Fibroblast of skin of scalp (primary cell): Measurements from ENCODE around the gene TNPO1.
"Not testable (repeated sequence)": the region's sequence is repeated elsewhere in the genome, so short reads cannot be mapped to it uniquely, and the experiment has no call there.

Experiments
- DNase-seq: peaks from one replicate; pipeline ENCODE4 v3.0.0-alpha.2; 2013

Gene TNPO1

GRCh38 chr5:72934953-72935725, 118.7 kb downstream of the TNPO1 start:
- not testable (repeated sequence) for DNase-seq

DNA sequence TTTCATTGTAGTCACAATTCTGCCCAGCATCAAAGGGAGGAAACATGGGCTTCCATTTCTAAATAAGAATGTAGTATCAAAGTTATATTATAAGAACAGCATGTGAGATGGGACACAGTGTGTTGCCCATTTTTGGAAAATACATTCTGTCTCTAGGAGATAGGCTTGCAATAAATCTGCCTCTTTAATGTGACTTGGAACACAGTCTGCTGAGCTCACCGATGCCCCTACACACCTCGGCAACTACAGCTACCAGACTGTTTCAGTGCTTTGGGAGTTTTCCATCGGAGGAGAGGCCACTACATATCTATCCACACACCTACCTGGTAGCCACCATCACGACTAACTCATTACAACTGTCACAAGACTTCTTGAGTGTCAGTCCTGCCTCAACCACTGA, 120.4 kb downstream of the TNPO1 start:
- no peak for DNase-seq

GRCh38 chr5:72937517-72938061, 121.1 kb downstream of the TNPO1 start:
- DNase-seq, result no peak

DNA sequence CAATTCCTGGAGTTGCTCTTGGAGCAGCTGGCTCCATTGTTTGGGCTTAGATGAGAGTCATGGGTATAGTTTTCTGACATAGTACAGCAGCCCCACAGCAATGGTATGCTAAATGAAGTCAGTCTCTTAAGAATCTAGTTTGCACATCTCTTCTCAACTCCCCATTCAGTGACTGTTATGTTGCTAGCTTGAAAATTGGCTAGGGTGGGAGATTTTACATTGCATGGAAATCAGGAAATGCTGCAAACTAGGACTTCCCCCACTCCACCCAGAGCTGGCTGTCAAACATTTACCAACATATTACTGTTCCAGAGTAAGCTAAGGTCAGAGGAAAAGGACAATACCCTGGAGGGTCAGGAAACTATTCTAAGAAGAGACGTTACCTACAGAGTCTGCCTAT, 121.7 kb downstream of the TNPO1 start:
- no peak for DNase-seq

DNA sequence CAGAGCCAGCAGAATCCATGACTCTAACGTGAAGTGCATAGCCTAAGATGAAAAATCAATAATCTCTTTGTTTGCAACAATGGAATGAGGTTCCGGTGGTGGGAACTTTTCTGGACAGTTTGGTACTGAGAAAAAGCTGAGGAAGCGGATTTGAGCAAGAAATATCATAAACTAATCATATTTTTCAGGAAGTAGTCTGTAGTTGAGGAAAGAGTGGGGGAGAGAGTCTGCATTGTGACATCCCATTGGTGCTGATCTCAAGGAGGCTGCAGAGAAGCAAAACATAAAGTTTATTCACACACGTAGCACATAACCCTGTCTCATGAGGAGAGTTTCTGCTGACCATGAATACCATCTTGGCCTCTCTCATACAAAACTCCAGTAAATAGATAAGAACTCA, 123.6 kb downstream of the TNPO1 start:
- no peak for DNase-seq

DNA sequence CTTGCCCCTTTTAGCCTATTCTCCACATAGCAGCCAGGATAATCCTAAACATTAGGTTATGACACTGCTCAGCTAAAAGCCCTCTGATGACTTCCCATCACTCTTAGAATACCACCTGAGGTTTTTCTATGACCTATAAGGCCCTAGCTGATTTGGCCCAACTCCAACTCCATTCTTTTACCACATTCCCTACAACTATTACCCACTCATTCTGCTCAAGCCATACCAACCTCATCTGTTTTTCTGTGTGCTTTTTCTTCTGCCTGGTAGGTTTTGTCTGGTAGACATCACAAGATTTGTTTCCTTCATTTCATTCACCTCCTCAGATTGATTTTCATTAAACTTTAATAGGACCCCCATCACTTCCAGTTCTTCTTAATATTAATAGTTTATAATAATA, 126.8 kb downstream of the TNPO1 start:
- no peak for DNase-seq

DNA sequence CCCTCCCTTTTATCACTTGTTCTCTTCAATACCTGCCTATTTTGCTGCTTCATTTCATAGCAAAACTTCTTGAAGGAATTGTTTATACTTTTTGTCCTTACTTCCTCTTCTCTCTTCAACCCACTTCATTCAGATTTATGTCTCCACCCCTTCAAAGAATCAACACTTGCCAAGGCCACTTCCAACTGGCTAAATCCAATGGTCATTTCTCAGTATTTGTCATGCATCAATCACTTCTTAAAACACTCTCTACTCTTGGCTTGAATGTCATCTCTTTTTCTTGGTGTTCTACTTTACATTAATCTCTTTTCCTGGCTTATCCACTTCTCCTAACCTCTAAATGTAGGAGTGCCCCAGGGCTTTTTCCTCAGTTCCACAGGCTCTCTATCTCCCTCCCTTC, 131.0 kb downstream of the TNPO1 start:
- no peak for DNase-seq

GRCh38 chr5:72949481-72949880, 133.0 kb downstream of the TNPO1 start:
- no peak for DNase-seq

- DNase-seq, result peak; percentile 83
Observed at GRCh38 chr5:72951671-72952468, 135.4 kb downstream of the TNPO1 start.

DNA sequence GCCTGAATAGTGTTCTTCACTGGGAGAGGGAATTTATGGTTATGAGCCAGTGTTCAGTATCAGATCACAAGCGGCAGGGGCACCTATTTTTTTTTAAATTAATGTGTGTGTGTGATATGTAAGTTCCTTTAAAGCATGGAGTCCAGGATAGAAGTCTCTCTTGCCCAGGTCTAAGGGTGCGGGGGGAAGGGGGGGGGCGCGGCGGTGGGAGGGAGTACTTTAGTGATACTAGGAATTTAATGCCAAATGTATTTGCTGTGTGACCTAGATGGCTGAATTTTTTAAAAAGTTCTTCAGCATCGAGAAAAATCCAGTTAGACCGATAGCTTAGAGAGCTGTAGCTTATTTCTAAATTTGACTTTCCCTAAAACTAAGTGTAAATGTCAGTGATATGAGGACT, 137.9 kb downstream of the TNPO1 start:
- no peak for DNase-seq

GRCh38 chr5:72955143-72955767, 138.8 kb downstream of the TNPO1 start:
- DNase-seq, result no peak

DNA sequence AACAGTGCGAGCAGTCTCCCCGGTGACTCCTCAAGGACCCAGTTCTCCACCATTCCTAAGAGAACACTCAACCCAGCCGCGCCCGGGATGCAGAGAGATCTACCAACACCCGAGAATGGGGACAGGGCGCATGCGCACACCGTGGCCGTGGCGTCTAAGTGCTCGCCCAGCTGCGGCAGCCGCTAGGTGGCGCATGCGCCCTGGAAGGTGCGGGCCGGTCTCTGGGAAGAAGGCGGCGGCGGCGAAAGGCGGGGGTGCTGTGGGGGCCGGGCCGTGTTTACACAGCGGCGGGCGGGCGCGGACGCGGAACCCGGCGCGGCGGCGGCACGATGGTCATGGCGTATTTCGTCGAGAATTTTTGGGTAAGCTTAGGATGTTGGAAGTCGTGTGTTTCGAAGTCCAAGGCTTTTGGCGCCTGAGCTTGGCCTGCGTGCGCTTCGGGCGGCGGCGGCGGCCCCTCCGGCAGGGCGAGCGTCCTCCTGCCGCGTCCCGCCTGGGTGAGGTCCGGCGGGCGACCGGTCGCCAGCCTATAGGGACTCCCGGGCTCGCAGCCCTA, 139.4 kb downstream of the TNPO1 start, which contains the start of gene FCHO2:
Gene FCHO2, plus strand, starts transcription at position 274 of the 556 bp plus-strand sequence. Its CDS starts 56 bp downstream, at position 330.
- peak; percentile 98 for DNase-seq

DNA sequence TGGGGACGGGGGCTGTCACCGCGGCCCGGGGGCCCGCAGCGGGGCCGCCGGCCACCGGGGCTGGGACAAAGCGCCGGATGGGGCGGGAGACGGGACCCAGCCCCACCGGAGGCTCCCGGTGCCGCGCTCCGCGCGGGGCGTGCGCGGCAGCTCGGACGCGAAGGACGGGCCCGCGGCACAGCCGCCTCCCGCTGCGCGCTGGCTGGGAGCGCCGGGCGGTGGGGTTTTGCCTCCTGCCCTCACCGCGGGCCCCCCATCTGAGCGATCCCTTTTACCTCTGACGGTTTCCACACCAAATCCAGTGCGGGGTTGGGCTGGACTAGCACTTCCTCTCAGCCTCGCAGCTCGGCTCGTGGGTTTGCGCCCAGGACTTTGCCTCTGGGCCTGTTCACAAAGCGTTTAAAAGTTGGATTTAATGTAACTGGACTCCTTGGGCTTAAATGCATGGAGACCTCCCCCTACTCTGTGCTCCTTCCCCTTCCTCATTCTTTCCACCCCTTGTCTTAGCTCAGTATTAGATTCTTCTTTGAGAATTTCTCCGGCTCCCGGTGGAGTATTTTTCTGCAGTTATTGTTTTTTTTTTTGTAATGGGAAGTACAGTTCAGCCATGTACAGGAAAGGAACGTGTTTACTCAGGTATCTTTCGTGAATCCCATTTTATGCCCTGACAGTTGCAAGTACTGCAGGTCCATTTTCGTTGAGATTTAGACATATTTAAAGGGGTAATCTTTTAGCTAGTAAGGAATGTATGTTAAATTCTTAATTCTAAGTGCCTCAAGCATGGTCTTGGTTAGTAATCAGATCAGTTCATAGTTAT, 140.1 kb downstream of the TNPO1 start:
- peak; percentile 62 for DNase-seq

GRCh38 chr5:72957337-72957736, 140.9 kb downstream of the TNPO1 start:
- no peak for DNase-seq

DNA sequence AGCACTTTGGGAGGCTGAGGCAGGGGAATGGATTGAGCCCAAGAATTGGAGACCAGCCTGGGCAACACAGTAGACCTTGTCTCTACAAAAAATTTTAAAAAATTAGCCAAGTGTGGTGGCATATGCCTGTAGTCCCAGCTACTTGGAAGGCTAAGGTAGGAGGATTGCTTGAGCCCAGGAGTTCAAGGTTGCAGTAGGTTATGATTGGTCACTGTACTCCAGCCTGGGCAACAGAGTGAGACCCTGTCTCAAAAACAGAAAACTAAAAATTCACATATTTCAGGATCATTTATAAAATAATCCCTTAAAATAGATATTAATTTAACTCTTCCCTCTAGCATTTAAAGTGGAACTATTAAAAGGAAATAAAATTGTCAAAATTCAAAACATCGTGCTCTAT, 142.8 kb downstream of the TNPO1 start:
- DNase-seq, result no peak
